ENCODE data around the gene DDX23.

GRCh38 chr12:48832321-48833060 is 19.5 kb downstream of the DDX23 start:
- TF ChIP-seq CTCF (IDR thresholded peaks at IDR 0.05) (no peak), POLR2AphosphoS5 (IDR thresholded peaks at IDR 0.05) (no peak), POLR2A (IDR thresholded peaks at IDR 0.05) (no peak), EP300 (IDR thresholded peaks at IDR 0.05) (no peak)
